Adrenal gland (tissue), 5 donors: Measurements from ENCODE around the gene BDKRB1.

ENCODE experiments used
- CTCF ChIP-seq, 6 experiments: fragments of 450-650 bp in 4 of 6; fragments of 200-600 bp in 2 of 6; sonication (generic) in 1 of 6; IDR thresholded peaks; 1 replicate in 5 of 6; 2 replicates in 1 of 6; pipeline versions ENCODE4 v1.5.1 to v1.8.0; 2016 to 2021; ENCODE audit warnings: antibody characterized with exemption in 6 of 6, mild to moderate bottlenecking in 2 of 6, moderate library complexity in 1 of 6
- POLR2A ChIP-seq, 2 donors: fragments of 450-650 bp; IDR thresholded peaks; one replicate each; pipeline ENCODE4 v1.6.1; 2017; ENCODE audit warnings: antibody characterized with exemption in 2 of 2, mild to moderate bottlenecking in 2 of 2, moderate library complexity in 1 of 2
- donor health status: DM: no; HTN: no; CAD: no.

GRCh38 chr14:96252323-96252998 is 3.5 kb upstream of the BDKRB1 start:
- no peak for TF ChIP-seq CTCF (IDR thresholded peaks at IDR 0.05)
- TF ChIP-seq POLR2A (IDR thresholded peaks at IDR 0.05) = no peak
